Activated CD8-positive, alpha-beta memory T cell treated with anti-CD3 and anti-CD28 coated beads for 4 hours (primary cell): Measurements from ENCODE around the gene PCNT.

Experiments
- DNase-seq, 2 donors: peaks; one replicate each; pipeline ENCODE4 v3.0.0-alpha.2; 2020; ENCODE audit warnings: low read depth in 2 of 2

PCNT gene

GRCh38 chr21:46323710-46324389 is at the start of gene PCNT, which contains the start of gene C21orf58:
Gene PCNT (plus strand): TSS chr21:46324156. CDS start chr21:46324229, 73 bp downstream.
Gene C21orf58 (minus strand): TSS chr21:46323870. CDS start chr21:46322738, 1,132 bp downstream.
- DNase-seq = peak; percentile 94 to 95

GRCh38 chr21:46274797-46275390 is 49.1 kb upstream of the PCNT start:
- DNase-seq = no peak

GRCh38 chr21:46284077-46284644 is 39.8 kb upstream of the PCNT start:
- no peak for DNase-seq

- DNase-seq = no peak
These were observed 39.2 kb upstream of the PCNT start for GRCh38 chr21:46284733-46285132.

GRCh38 chr21:46285206-46285661 is 38.7 kb upstream of the PCNT start, which contains the start of gene MCM3AP:
Gene MCM3AP (minus strand): TSS chr21:46285611. CDS start chr21:46285286, 325 bp downstream.
- no peak for DNase-seq

- peak; percentile 72 to 77 for DNase-seq
These were observed 38.0 kb upstream of the PCNT start, which contains the start of gene YBEY for GRCh38 chr21:46285761-46286647. Gene YBEY (plus strand): TSS chr21:46286342. CDS start chr21:46286914, 572 bp downstream.

- no peak for DNase-seq
These were observed 37.3 kb upstream of the PCNT start for GRCh38 chr21:46286648-46287002.

GRCh38 chr21:46287541-46287940 is 36.4 kb upstream of the PCNT start:
- DNase-seq = no peak

- DNase-seq = no peak
These were observed 34.2 kb upstream of the PCNT start for GRCh38 chr21:46289655-46290179.

- no peak for DNase-seq
These were observed 32.4 kb upstream of the PCNT start for GRCh38 chr21:46291561-46291960.

- no peak for DNase-seq
These were observed 29.2 kb upstream of the PCNT start for GRCh38 chr21:46294647-46295176.

- DNase-seq = no peak
These were observed 28.7 kb upstream of the PCNT start for GRCh38 chr21:46295177-46295770.

- DNase-seq = peak; percentile 27 to 39
These were observed 27.8 kb upstream of the PCNT start for GRCh38 chr21:46295996-46296752.

- no peak for DNase-seq
These were observed 26.4 kb upstream of the PCNT start for GRCh38 chr21:46297338-46298271.

- DNase-seq = no peak
These were observed 24.8 kb upstream of the PCNT start for GRCh38 chr21:46299167-46299566.

- no peak for DNase-seq
These were observed 22.2 kb upstream of the PCNT start for GRCh38 chr21:46301759-46302158.

GRCh38 chr21:46304437-46304836 is 19.5 kb upstream of the PCNT start:
- no peak for DNase-seq

- no peak for DNase-seq
These were observed 19.0 kb upstream of the PCNT start for GRCh38 chr21:46304955-46305354.

- no peak for DNase-seq
These were observed 16.3 kb upstream of the PCNT start for GRCh38 chr21:46307625-46308024.
